HG03571 (cell line): ENCODE results near the gene B4GALT3.

Experiments
- ATAC-seq: cut with Tn5 transposase; IDR thresholded peaks from one replicate; pipeline ENCODE4 v1.9.1; 2021; ENCODE audit not compliant: unreplicated experiment

B4GALT3 gene

DNA sequence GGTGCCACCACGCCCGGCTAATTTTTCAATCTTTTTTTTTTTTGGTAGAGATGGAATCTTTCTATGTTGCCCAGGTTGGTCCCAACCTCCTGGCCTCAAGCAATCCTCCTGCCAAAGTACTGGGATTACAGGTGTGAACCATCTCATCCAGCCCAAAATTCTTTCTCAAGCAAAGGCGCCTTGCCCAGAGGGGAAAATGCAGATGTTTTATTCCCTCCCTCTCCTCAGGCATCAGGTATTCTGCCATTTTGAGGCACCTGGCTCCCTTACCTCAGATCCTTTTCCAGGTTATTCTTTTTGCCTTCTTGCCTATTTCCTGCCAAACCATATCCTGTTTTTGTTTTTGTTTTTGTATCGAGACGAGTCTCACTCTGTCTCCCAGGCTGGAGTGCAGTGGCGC, 11.1 kb upstream of the B4GALT3 start:
- ATAC-seq = no peak

DNA sequence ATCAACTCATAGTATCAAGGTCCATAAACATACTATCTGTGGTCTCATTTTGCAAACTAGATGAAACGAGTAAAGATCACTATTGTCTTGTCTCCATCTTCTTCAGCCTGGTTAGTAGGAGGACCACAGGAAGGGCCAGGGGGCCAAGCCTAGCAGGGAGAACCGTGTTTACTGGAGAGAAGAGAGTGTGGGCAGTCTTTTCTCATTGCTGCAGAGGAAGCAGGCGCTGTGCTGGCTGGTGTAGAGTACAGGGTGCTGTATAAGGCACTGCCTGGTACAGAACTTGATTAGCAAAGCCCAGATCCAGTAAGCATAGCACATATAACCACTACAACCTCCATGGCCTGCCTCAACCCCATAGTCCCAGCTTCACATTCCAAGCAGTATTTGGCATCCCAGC, 10.0 kb upstream of the B4GALT3 start:
- no peak for ATAC-seq

DNA sequence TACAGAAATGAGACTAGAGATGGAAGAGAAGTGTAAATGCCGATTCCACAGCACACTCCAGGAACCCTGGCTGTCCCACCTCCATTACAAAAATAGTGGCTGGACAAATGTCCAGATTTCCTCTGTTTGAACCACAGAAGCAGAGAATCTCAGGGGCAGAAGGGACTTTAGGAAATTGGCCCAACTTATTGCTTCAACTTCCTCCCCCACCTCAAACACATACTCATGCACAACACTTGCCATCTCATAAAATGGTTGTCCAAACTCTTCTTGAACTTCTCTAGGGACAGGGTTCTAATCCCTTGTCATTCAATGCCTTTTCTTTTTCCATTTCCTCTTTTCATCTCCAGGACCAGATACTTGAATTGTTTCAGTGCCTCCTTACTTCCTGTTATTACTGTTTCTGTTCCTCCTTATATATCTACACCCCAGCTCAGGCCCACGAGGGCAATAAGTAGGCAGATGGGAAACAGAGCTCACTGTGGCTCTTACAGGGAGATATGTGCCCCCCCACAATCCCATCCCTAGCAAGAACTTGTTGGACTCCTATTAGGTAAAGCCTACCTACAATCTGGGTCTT, 8.5 kb upstream of the B4GALT3 start:
- ATAC-seq = peak; percentile 29

DNA sequence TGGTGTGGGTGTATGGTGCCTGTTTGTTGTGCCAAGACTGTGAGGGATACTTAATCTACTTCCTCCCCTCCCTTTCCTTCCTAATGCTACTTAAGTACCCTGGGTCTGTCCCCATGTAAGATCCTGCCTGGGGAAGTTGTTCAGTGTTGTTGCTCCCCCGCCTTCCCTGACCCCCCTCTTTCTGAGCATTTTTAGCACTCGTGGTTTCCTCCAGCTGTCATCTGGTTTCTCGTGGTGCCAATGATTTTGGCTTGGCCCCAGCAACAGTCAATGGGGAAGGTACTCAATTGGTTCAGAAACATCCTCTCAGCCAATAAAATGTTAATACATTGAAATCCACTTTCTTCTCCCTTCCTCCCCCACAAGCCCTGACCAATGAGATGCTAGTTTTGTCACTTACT, 8.0 kb upstream of the B4GALT3 start:
- peak; percentile 52 for ATAC-seq

DNA sequence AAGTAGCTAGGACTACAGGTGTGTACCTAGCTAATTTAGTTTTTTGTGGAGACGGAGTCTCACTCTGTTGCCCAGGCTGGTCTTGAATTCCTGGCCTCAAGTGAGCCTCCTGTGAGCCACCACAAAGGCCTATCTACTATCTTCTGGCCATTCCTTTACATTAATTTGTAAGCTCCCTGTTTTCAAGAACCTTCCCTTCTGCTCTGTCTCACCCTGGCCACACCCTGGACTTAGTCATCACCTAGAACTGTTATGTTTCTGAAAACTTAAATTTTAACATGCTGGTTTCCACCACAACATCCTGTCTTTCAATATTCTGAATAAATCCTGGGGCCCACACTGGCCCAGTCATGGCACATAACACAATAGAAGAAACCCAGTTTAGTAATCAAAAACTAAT, 4.9 kb upstream of the B4GALT3 start:
- ATAC-seq = no peak

DNA sequence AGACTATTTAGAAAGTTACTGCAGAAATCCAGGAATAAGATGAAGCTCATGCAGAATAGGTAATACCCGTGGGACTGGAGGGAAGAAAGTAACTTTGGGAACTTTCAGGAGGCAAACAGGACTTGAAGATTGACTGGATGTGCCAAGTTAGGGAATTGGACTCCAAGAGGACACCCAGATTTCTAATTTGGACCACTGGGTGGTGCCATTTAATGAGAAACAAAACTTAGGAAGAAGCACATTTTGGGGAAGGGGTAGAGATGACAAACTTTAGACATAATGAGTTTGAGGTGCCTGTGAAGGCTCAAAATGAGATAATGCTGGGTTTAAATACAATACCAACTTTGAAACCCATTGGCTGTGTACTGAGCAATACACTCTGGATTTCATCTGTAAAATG, 3.3 kb upstream of the B4GALT3 start:
- no peak for ATAC-seq

DNA sequence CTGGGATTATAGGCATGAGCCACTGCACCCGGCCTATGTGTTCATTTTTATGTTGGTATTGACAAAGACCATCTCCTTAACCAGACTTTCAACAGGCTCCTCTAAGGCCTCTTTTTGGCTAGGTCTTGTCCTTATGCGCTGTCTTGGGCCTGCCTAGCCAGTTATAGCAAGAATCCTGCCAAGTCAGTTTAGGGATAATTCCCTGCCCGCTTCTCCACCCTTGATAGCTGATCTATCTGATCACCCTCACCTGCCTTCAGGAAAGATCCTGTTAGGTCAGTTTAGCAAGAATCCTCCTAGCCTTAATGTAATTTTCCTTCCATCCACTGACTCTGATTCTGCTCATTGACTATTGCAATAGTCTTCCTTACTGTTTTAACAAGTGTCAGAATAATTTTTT, 2.4 kb upstream of the B4GALT3 start:
- ATAC-seq = no peak

DNA sequence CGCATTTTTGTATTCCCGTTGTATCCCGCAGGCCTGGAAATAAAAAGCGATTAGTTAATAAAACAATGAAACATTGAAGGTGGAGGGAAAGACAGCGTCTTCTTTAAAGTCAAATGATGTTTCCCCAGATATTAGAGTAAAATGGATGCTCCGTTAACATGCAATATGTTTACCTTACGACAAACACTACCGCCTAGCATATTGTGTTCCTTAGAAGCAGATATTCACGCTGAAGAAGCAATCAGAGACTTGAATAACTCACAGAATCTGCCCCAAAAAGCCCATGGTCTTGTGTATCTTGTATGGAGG, 583 bp upstream of the B4GALT3 start:
- no peak for ATAC-seq

DNA sequence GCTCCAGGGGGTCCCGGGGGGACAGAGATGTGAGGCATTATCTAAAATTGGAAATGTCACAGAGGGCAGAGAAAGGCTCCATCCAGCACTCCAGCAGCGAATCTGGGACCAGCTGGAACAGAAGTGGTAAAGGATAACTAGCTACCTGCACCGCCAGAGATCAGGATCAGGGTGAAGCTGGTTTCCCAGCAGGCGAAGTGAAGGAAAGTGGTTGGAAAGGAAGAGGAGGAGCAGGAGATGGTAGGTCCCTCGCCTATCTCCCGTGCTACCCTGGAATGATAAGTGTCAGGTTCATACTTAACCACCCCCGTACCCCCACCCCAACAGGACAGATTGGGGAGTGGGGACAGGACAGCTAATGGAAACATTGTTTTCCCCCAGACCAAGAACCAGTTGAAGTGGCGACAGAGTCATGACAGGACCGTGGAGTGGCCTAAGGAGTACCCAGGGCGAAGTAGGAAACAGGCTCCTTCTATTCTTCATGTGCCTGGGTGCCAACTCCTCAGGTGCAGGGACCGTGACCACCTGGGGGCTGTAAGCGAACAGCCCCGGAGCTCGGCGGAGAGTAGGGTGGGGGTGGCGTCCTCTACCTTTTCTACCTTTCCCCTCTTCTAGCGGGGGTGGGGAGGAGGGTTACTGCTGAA, 717 bp downstream of the B4GALT3 start:
- no peak for ATAC-seq

DNA sequence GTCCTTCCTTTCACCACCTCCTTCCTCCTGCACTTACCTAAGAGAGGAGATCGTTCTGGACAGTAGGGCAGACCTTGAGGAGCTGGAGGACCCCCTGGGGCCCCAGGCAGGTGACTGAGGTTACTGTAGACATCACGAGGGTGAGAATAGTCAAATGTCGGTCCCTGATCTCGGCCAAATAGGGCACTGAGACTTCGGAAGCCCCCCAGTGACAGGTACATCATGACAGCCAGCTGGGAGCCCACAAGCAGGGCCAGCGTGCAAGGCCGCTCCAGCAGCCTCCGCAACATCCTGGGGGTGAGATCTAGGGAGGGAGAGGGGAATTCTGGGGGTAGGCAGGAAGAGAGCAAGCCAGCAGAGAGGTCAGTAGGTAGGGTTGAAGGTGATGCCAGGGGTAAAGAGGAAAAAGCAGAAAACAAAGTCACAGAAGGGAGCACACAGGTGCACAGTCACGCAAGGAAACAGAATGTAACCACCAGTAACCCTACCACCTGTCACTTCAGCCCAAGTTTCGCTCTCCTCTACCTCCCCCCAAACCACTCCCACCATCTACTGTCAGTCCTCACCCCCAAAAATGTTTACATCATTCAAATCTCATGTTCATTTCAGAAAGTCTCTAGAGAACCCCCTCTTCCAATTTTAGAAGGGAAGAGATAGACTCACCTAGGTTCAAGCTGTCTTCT, 1.4 kb downstream of the B4GALT3 start:
- no peak for ATAC-seq

DNA sequence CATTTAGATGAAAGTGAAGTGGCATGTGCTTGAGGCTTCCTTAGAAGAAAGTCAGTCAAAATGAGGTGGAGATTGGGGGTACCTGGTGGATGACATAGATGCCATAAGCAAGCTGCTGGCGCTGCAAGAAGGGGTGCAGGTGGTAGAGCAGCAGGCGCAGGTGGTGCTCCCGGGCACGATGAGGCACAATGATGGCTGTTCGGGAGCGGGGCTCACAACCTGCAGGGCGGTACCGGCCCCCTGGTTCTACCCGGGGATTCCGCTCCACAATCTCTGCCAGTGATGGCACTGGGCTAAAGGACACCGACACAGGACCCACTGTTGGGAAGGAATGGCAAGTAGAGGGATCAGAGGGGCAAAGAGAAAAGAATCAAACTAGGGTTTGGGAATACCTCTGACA, 2.4 kb downstream of the B4GALT3 start:
- no peak for ATAC-seq

DNA sequence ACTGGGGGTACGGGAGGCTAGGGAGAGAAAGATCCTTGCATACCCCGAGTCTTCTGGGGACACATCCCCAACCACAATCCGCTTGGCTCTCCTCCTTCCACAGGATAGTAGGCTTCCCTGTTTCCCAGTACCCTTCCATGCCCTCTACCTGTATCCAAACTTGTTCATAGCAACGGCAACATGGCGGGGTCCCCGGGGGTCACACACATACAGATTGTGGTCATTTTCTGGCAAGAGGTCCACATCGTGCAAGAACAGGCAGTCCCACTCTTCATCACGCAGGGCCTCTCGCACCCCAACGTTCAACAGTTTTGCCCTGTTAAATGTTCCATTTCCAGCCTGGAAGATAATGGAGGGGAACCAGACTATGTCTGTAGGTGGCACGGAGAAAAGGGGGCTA, 3.6 kb downstream of the B4GALT3 start:
- no peak for ATAC-seq

DNA sequence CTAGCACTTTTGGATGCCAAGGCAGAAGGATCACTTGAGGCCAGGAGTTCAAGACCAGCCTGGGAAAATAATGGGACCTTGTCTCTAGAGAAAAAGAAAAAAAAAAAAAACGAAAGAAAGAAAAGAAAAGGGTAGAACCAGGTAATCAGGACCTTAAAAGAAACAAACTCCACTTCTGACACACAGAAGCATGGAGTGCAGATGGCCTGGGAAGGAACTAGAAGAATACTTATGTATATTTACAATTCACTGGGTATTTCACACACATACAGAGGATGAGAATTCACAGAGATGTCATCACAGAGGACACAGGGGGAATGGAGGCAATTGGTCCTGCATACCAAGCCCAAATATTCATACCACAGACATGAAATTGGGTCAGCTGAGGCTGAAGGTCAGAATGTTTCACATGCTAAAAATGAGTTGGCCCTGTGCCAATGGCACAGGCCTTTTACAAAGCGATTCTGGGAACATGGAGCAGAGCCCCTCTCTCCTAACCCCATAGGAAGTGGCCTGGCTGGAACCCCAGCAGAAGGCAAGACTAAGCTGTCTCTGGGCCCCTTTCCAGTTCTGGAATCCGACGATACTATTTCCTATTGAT, 4.4 kb downstream of the B4GALT3 start:
- ATAC-seq = no peak

DNA sequence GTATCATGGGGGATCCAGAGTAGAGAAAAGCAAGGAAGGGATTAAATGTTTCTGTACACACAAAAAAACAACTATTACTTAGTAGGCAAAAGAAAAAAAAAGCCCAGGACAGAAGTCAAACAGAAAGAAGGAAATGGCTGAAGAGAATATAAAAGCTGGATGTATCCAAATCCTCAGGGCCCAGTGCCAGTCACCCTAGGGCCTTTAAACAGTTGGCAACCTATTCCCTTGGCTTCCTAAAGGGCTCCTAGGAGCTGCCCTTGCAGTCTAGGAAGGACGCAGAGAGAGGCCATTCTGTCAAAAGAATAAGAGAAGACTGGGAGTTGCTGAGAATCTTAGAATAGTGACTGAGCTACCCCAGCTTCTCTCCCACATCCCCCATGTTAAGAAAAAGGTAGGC, 5.0 kb downstream of the B4GALT3 start:
- ATAC-seq = no peak

DNA sequence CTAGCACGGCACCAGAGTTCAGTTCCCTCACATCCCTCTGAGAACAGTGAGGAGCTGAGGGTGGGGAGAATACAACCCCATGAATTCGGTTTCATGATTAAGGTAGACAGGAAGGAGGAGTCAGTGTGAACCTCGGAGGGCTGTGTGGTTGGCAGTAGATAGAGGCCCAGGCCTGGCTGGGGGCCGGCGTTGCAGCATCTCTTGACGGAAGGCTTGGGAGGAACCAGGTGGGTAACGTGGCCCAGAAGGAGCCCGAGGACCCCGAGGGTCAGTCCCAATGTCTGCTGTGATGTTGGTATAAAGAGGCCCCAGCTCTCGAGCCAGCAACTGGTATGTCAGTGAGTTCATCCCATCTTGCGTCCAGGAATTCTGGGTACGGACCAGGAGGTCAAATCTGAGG, 5.6 kb downstream of the B4GALT3 start:
- no peak for ATAC-seq

DNA sequence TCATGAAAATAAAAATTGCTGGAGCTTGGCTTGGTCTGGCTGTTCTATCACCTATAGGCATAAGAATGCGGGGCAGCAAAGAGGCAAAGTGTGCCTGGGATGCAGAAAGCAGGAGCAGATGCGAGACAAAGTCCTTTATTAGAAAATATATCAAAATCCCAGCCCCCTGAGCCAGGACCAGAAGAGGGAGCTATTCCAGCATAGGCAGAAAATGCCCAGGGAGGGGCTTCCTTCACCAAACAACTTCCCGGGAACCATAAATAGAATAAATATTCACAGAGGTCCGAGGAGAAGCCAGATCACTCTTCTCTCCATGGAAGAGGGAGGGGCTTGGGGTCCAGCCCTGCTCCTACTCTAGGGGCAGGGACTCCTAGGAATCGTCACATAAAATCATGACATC, 6.1 kb downstream of the B4GALT3 start:
- ATAC-seq = no peak

DNA sequence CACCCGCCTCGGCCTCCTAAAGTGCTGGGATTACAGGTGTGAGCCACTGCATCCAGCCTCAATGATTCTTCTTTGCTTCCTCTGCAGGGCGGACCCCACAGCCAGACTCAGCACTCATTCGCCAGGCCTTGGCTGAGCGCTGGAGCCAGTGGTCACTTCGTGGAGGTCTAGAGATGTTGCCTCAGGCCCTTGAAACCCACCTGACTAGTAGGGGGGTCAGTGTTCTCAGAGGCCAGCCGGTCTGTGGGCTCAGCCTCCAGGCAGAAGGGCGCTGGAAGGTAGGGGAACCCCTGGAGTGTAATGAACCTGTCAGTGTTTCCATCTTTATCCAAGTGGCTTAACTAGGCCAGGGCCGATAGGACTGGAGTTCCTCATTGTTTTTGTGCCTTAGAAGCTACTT, 8.4 kb downstream of the B4GALT3 start:
- no peak for ATAC-seq

DNA sequence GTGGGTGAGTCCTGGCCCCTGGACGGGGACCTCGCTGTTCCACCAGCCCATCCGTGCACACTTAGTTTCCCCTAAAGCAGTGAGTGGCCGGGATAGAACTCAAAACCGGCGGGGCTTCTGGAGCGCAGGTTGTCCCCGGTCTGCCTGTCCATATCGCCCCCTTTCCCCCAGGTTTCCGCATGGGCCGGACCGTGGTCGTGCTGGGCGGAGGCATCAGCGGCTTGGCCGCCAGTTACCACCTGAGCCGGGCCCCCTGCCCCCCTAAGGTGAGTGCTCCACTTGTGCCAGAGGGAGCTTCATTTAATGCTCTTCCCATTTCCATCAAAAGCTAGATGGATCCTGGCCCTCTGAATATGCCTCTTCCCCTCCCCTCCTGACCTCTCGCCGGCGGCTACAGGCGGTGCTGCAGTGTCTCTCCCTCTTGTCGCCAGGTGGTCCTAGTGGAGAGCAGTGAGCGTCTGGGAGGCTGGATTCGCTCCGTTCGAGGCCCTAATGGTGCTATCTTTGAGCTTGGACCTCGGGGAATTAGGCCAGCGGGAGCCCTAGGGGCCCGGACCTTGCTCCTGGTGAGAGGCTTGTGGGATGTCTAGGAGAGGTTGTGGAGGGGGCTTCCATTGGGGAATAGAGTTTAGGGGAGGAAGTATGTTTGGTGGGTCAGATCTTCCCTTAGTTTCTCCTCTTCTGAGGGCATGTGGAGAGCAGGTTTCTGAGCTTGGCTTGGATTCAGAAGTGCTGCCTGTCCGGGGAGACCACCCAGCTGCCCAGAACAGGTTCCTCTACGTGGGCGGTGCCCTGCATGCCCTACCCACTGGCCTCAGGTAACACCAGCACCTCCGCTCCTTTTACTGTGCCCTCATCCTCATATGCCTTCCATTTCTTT, 10.4 kb downstream of the B4GALT3 start:
- ATAC-seq = peak; percentile 1

DNA sequence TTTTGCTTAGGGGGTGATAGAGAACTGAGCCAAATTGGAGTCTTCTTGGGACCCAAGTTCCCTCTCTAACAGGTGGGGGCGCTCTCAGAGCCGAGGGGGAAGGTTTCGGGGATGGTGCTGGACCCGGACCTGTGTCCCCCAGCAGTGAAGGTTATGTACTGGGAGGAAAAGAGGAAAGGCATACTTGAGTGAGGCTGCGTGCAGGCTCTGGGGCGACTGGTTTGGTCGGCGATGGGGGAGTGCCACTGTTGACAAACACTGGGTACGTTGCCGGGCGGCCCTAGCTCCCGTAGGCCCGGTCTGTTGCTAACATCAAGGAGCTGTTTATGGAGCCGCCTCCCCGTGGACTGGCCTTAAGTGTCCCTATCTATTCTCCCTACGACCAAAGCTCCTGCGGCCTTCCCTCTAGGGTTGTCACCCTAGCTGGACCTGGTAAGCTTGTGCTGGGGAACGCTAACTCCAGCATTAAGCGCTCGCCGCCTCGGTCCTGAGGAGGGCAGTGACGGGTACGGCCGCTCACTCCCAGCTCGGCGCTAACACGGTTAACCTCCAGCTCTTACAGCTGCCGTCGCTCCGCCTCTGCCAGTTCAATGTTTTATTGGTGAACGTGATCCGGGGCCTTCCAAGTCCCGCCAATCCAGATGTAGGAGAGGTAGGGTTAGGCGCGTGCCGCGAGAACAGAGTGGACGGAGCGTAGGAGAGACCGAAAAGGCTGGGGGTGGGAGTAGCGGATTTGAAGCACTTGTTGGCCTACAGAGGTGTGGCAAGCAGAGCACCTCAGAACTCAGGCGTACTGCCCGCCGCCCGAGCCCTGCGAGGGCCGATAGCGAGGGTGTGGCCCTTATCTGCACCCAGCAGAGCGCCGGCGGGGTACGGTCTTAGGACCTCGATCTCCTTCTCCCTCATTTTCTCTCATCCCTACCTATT, 11.3 kb downstream of the B4GALT3 start, which contains the start of gene PPOX:
Gene PPOX, plus strand, starts transcription at position 685 of the 927 bp plus-strand sequence. CDS start 422 bp downstream, outside the sequence.
- peak; percentile 91 for ATAC-seq

DNA sequence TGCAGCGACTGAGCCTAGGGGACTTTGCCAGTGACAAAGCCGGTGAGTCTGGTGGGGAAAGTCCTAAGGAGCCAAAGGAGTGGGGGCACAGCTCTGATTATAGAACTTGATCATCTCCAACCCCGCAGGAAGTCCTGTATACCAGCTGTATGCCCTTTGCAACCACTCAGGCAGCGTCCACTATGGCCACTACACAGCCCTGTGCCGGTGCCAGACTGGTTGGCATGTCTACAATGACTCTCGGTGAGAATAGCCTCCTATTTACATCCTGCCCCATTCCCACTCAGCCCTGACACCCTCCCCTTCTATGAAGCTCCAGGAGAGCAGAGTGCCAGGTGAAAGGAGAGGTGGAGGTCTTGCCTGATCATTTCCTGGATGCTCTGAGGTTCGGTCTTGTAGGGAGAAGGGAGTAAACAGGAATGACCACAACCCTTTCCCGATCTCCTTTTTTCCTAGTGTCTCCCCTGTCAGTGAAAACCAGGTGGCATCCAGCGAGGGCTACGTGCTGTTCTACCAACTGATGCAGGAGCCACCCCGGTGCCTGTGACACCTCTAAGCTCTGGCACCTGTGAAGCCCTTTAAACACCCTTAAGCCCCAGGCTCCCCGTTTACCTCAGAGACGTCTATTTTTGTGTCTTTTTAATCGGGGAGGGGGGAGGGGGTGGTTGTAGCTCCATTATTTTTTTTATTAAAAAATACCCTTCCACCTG, 12.3 kb downstream of the B4GALT3 start:
- no peak for ATAC-seq
